Measurements from ENCODE around the gene GIMAP7. TPM values are rescaled to one million over a fixed set of nuclear protein-coding genes. Genes with fewer than 3 reads are reported as not detected.

Gene GIMAP7
- total RNA-seq, 1 experiment from 2014 or later = 0.33 TPM

DNA sequence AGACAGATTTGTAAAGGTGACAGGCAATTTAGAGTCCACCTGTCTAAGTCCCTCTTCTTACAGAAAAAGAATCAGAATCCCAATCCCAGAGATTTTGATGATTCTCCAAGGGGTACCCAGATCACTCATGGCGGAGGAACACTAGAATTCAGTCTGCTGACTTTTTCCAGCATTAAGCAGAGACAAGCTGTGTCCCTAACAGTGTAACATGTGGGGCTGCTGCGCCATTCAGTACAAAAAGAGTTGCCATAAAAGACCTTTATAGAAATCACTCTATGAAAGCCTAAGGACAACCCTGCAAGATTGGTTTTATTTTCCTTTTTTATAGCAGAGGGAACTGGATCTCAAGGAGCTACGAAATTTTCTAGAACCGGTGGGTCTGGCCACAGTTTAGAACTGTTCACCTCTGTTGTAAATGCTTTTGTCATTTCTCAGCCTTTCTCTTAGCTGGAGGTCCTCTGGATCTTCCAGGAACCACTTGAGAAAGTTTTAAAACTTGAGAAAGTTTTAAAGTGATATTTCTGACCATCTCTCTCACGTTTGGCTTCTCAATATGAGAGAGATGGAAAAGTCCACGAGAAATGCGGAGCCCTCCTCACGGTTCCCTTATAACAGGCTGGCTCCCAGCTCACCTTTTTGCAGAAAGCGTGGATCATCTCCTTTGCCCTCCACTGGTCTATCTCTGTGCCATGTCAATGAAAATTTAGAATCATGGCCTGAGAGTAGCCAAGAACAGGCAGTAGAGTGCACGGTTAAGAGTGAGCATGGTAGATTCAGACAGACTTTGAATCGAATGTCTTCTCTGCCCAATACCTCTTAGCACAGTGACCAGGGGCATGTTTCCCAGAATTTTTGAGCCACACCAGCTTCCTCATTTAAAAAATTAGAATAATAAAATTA is 826 bp downstream of the GIMAP7 start:
- CTCF ChIA-PET = no interaction called here
- in situ Hi-C loops (cut with HindIII; ENCODE audit: low pct_unique_long_range_greater_than_20kb, low sequenced_read_pairs) = no loop called here
- H3K36me3 ChIP-seq (ENCODE audit: control insufficient read depth, insufficient read depth, low read length) = no peaks in the 10 kb centered on the region
- peaks cover 2% of the 10 kb centered on the region; the same call in 1 of the 2 replicates for H3K27me3 ChIP-seq (ENCODE audit: control insufficient read depth, insufficient read depth, low read length)
- no TSS peak for BruUV-seq (replicated peaks)
- no peaks in the 10 kb centered on the region for H3K4me1 ChIP-seq (ENCODE audit: control insufficient read depth, insufficient read depth, low read length)
- H3K9me3 ChIP-seq (ENCODE audit: control insufficient read depth, insufficient read depth, low read depth, low read length) = no peaks in the 10 kb centered on the region
- H3K27ac ChIP-seq (ENCODE audit: low read length) = no peak overlapping the region
- H3K4me3 ChIP-seq (ENCODE audit: low read depth in 2 of 2, low read length in 2 of 2) = no peak overlapping the region
- intact Hi-C loops (cut with micrococcal nuclease; ENCODE audit: unreplicated experiment) = no loop called here
- DNase-seq (ENCODE audit: low read depth, low spot score) (no peak), ATAC-seq (no peak)
- POLR2A ChIA-PET = no interaction called here
- TF ChIP-seq SIN3A (IDR thresholded peaks at IDR 0.05; ENCODE audit: borderline replicate concordance, insufficient read depth, low read depth, low read length) = no peak
- no peak for TF ChIP-seq POLR2AphosphoS5 (IDR thresholded peaks at IDR 0.05; ENCODE audit: low read depth, low read length)
- TF ChIP-seq, protein P1, sequence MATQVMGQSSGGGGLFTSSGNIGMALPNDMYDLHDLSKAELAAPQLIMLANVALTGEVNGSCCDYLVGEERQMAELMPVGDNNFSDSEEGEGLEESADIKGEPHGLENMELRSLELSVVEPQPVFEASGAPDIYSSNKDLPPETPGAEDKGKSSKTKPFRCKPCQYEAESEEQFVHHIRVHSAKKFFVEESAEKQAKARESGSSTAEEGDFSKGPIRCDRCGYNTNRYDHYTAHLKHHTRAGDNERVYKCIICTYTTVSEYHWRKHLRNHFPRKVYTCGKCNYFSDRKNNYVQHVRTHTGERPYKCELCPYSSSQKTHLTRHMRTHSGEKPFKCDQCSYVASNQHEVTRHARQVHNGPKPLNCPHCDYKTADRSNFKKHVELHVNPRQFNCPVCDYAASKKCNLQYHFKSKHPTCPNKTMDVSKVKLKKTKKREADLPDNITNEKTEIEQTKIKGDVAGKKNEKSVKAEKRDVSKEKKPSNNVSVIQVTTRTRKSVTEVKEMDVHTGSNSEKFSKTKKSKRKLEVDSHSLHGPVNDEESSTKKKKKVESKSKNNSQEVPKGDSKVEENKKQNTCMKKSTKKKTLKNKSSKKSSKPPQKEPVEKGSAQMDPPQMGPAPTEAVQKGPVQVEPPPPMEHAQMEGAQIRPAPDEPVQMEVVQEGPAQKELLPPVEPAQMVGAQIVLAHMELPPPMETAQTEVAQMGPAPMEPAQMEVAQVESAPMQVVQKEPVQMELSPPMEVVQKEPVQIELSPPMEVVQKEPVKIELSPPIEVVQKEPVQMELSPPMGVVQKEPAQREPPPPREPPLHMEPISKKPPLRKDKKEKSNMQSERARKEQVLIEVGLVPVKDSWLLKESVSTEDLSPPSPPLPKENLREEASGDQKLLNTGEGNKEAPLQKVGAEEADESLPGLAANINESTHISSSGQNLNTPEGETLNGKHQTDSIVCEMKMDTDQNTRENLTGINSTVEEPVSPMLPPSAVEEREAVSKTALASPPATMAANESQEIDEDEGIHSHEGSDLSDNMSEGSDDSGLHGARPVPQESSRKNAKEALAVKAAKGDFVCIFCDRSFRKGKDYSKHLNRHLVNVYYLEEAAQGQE (IDR thresholded peaks at IDR 0.05; ENCODE audit: insufficient read depth in 1 of 2, low read depth in 2 of 2, low read length in 1 of 2) = no peak
- TF ChIP-seq, protein P2, sequence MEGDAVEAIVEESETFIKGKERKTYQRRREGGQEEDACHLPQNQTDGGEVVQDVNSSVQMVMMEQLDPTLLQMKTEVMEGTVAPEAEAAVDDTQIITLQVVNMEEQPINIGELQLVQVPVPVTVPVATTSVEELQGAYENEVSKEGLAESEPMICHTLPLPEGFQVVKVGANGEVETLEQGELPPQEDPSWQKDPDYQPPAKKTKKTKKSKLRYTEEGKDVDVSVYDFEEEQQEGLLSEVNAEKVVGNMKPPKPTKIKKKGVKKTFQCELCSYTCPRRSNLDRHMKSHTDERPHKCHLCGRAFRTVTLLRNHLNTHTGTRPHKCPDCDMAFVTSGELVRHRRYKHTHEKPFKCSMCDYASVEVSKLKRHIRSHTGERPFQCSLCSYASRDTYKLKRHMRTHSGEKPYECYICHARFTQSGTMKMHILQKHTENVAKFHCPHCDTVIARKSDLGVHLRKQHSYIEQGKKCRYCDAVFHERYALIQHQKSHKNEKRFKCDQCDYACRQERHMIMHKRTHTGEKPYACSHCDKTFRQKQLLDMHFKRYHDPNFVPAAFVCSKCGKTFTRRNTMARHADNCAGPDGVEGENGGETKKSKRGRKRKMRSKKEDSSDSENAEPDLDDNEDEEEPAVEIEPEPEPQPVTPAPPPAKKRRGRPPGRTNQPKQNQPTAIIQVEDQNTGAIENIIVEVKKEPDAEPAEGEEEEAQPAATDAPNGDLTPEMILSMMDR (IDR thresholded peaks at IDR 0.05) = no peak
- TF ChIP-seq TCF7L2 (IDR thresholded peaks at IDR 0.05; ENCODE audit: low read depth, low read length) = no peak

DNA sequence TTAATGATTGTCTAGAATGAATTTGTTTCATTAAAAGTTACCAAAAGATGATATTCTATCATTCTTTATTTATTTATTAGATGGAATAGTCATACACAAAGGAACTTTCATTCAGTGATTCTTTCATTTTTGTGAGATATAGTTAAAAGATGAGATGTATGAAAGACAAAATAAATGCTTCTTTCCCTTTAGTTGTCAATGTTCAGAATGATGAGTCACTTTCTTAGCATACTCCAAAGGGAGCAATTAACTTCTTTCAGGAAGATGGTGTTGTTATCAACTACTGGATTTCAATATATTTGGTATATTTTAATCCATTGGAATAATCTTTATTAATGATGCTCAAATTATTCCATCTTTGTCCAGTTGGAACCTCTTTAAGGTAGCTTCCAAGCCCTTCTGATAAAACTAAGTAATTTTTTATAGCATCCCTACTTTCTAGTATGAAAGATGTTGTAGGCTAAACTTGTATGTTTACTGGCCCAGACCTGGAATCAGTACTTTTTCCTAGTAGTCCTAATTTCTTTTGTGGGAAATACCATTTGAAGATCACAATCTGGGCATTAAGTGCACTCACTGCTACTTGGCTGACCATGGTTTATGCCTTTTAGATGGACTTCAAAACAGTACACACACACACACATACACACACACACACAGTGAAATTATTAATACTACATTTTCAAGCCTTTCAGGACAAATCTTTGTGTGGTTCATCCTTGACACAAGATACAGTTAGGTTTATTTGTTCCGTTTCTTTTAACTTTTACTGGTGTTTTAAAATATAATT is 2.5 kb downstream of the GIMAP7 start:
- intact Hi-C loops (cut with micrococcal nuclease; ENCODE audit: unreplicated experiment) = no loop called here
- no peak for DNase-seq (ENCODE audit: low read depth, low spot score)
- no TSS peak for BruUV-seq (replicated peaks)

More for the DNA sequence above, 2.5 kb downstream of the GIMAP7 start:
- ChIA-PET POLR2A (no interaction called here), CTCF (no interaction called here)
- TF ChIP-seq SIN3A (IDR thresholded peaks at IDR 0.05; ENCODE audit: borderline replicate concordance, insufficient read depth, low read depth, low read length) = no peak
- TF ChIP-seq TCF7L2 (IDR thresholded peaks at IDR 0.05; ENCODE audit: low read depth, low read length) = no peak
- TF ChIP-seq, protein P2 (IDR thresholded peaks at IDR 0.05) = no peak
- TF ChIP-seq, protein P1 (IDR thresholded peaks at IDR 0.05; ENCODE audit: insufficient read depth in 1 of 2, low read depth in 2 of 2, low read length in 1 of 2) = no peak
- no peak for TF ChIP-seq POLR2AphosphoS5 (IDR thresholded peaks at IDR 0.05; ENCODE audit: low read depth, low read length)
- no peaks in the 10 kb centered on the region for H3K9me3 ChIP-seq (ENCODE audit: control insufficient read depth, insufficient read depth, low read depth, low read length)
- no peaks in the 10 kb centered on the region for H3K36me3 ChIP-seq (ENCODE audit: control insufficient read depth, insufficient read depth, low read length)
- in situ Hi-C loops (cut with HindIII; ENCODE audit: low pct_unique_long_range_greater_than_20kb, low sequenced_read_pairs) = no loop called here
- no peaks in the 10 kb centered on the region for H3K4me1 ChIP-seq (ENCODE audit: control insufficient read depth, insufficient read depth, low read length)
- peaks cover 2% of the 10 kb centered on the region; the same call in 1 of the 2 replicates for H3K27me3 ChIP-seq (ENCODE audit: control insufficient read depth, insufficient read depth, low read length)
- no peak overlapping the region for H3K27ac ChIP-seq (ENCODE audit: low read length)
- H3K4me3 ChIP-seq (ENCODE audit: low read depth in 2 of 2, low read length in 2 of 2) = no peak overlapping the region
- no peak for ATAC-seq
